Nephron progenitor cell (in vitro differentiated cells): ENCODE data around the gene PIN4.

ENCODE experiments used
- DNase-seq: peaks from one replicate; pipeline ENCODE4 v3.0.0; 2021
- H3K27ac Mint-ChIP-seq: 2 replicates; pipeline ENCODE4 v1.8.0; 2021; ENCODE audit warnings: mild to moderate bottlenecking, moderate library complexity, mixed read lengths
- H3K27me3 Mint-ChIP-seq: 2 replicates; pipeline ENCODE4 v1.8.0; 2021; ENCODE audit warnings: mild to moderate bottlenecking, low read depth, mixed read lengths; ENCODE audit not compliant: poor library complexity
- H3K36me3 Mint-ChIP-seq: 2 replicates; pipeline ENCODE4 v1.8.0; 2021; ENCODE audit warnings: low read depth, mixed read lengths
- H3K4me1 Mint-ChIP-seq: 2 replicates; pipeline ENCODE4 v1.8.0; 2021; ENCODE audit warnings: mixed read lengths
- H3K4me3 Mint-ChIP-seq: 2 replicates; pipeline ENCODE4 v1.8.0; 2021; ENCODE audit warnings: mild to moderate bottlenecking, moderate library complexity, mixed read lengths
- H3K9me3 Mint-ChIP-seq: 2 replicates; pipeline ENCODE4 v1.8.0; 2021; ENCODE audit warnings: mild to moderate bottlenecking, moderate library complexity, mixed read lengths
- CTCF ChIP-seq: fragments of 200-600 bp; sonication (generic); IDR thresholded peaks from 2 replicates; pipeline ENCODE4 v1.5.0; 2021; ENCODE audit warnings: antibody characterized with exemption

PIN4 gene

DNA sequence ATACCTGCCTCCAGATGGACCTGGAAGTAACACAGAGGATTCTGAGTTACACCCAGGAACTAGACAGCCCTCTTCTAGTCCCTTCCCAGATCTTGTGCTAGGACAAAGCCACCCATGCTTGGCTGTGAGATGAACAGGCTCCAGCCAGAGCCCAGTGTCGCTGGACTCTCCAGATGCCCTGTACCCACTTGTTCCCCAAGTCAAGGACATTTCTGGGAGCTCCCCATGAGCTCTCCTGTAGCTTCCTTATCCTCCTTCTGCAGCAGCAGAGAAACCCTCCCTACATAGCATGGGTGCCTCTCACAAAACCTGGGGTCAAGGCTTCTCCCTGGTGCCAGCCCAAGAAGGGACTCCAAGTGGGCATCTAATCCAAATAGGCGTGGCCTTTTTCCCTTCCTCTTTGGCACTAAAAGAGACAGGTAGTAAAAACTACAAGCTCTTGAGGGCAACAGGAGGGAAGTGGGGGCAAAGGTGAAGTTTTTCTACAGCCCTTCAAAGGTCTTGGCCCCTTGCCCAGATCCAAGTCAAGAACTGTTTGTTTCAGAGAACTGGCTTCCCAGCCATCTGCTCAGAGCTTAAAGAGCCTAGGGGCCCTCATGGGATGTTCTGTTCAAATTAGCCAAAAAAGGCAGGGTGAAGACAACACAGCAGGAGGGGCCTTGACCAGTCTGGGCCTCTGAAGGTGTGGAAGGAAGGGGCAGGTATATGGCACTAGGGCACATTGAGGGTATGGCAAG, 65.8 kb downstream of the PIN4 start:
- no peak for DNase-seq
- no peaks in the 10 kb centered on the region for H3K4me1 Mint-ChIP-seq
- no peak for TF ChIP-seq CTCF
- H3K36me3 Mint-ChIP-seq: peaks cover 5% of the 10 kb centered on the region
- H3K27ac Mint-ChIP-seq: no peak overlapping the region
- no peak overlapping the region for H3K4me3 Mint-ChIP-seq
- H3K27me3 Mint-ChIP-seq: no peaks in the 10 kb centered on the region
- H3K9me3 Mint-ChIP-seq: peaks cover 56% of the 10 kb centered on the region
